Camera-type eye (tissue), 1 donor: ENCODE measurements around the gene CD300LF. TPM values are rescaled to one million over a fixed set of nuclear protein-coding genes. Genes with fewer than 3 reads are reported as not detected.

Experiments
- total RNA-seq: library from RNA; depleted of rRNA; stranded (reverse); fragments of >200 nt; gene quantifications from one replicate; pipeline ENCODE4 v1.2.3, GENCODE V29; 2014

The CD300LF gene
- 0.33 TPM for total RNA-seq

GRCh38 chr17:74712756-74713155, at the start of gene CD300LF:
Gene CD300LF (minus strand): TSS chr17:74712923. CDS start chr17:74712866, 57 bp downstream.

DNA sequence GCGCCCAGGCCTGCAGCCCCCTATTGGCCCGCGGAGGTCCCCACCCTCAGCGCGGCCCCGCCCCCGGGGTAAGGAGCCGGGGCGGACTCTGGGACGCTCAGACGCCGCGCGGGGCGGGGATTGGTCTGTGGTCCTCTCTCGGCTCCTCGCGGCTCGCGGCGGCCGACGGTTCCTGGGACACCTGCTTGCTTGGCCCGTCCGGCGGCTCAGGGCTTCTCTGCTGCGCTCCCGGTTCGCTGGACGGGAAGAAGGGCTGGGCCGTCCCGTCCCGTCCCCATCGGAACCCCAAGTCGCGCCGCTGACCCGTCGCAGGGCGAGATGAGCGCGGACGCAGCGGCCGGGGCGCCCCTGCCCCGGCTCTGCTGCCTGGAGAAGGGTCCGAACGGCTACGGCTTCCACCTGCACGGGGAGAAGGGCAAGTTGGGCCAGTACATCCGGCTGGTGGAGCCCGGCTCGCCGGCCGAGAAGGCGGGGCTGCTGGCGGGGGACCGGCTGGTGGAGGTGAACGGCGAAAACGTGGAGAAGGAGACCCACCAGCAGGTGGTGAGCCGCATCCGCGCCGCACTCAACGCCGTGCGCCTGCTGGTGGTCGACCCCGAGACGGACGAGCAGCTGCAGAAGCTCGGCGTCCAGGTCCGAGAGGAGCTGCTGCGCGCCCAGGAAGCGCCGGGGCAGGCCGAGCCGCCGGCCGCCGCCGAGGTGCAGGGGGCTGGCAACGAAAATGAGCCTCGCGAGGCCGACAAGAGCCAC, 36.0 kb upstream of the CD300LF start, which contains the start of gene NHERF1:
Gene NHERF1 (plus strand): TSS at position 100 of the 750 bp plus-strand sequence. CDS start 219 bp downstream, at position 319.

DNA sequence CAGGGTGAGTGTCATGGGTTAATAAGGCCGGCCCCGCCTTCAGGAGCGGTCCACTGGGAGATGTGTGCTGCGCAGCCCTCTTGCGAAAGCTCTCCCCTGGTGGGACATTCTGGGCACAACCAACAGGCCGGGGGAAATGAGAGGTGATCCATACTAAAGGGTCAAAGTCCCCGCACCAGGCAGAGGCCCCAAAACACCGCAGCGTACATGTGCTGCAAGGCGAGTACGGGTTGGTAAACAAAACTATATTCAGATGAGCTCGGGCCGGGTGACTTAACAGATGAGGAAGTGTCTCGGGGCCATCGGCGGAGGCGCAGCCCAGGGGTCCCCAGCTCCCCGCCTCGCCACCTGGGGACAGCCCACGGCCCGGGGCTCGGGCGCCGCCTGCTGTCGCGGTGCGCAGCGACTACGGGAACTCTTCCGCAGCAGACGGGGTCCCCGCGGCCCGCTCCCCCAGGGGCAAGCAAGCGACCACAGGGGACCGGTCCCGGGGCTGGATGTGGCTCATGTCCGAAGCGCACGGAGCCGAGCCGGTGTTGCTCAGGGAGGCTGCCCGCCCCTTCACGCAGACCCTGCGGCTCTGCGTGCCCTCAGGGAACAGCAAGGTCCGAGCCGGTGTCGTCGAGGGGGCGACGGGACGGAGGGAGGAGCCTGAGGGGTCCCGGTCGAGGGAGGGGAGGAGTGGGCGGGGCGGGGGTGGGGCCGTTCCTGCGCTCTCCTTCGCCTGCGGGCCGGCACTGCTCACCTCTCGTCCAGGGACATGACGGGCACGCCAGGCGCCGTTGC, 24.0 kb upstream of the CD300LF start, which contains the start of gene RAB37:
Gene RAB37 (plus strand): TSS at position 744 of the 786 bp plus-strand sequence. CDS start 17 bp downstream, at position 761.

Other genes starting within 250 kb of the CD300LF start
- 1.8 TPM for gene CD300A, start 246.3 kb downstream of the CD300LF start, total RNA-seq
- 0.71 TPM for gene CD300LB, start 181.4 kb downstream of the CD300LF start, total RNA-seq
- not detected for gene CD300C, start 166.8 kb downstream of the CD300LF start, total RNA-seq
- gene CD300H, start 145.4 kb downstream of the CD300LF start, total RNA-seq = not detected
- not detected for gene CD300LD, start 120.6 kb downstream of the CD300LF start, total RNA-seq
- not detected for gene CD300E, start 89.2 kb downstream of the CD300LF start, total RNA-seq
- 1.6 TPM for gene RAB37, start 24.3 kb upstream of the CD300LF start, total RNA-seq
- gene NHERF1, start 35.7 kb upstream of the CD300LF start, total RNA-seq = 21.2 TPM
- 43.5 TPM for gene NAT9, start 63.4 kb upstream of the CD300LF start, total RNA-seq
- 7.1 TPM for gene GRIN2C, start 147.0 kb upstream of the CD300LF start, total RNA-seq
- 4.1 TPM for gene FDXR, start 160.1 kb upstream of the CD300LF start, total RNA-seq
- 0.27 TPM for gene FADS6, start 180.7 kb upstream of the CD300LF start, total RNA-seq
- gene USH1G, start 210.3 kb upstream of the CD300LF start, total RNA-seq = 0.66 TPM
- not detected for gene OTOP2, start 211.3 kb upstream of the CD300LF start, total RNA-seq
- gene OTOP3, start 223.0 kb upstream of the CD300LF start, total RNA-seq = not detected